Stimulated activated CD8-positive, alpha-beta memory T cell treated with anti-CD3 and anti-CD28 coated beads, Interleukin-7, amount 100 ng/mL, for 1 hour (primary cell): ENCODE results near the gene MYOZ3.

Experiments
- DNase-seq, 2 donors: peaks; one replicate each; pipeline ENCODE4 v3.0.0-alpha.2; 2020; ENCODE audit warnings: low read depth in 2 of 2

MYOZ3 gene

GRCh38 chr5:150700594-150701377 lies 39.7 kb downstream of the MYOZ3 start, which contains the start of gene RBM22:
TSS of gene RBM22 (minus strand) at chr5:150701062. CDS start at chr5:150700985, 77 bp downstream.
- peak; percentile 82 to 85 for DNase-seq

DNA sequence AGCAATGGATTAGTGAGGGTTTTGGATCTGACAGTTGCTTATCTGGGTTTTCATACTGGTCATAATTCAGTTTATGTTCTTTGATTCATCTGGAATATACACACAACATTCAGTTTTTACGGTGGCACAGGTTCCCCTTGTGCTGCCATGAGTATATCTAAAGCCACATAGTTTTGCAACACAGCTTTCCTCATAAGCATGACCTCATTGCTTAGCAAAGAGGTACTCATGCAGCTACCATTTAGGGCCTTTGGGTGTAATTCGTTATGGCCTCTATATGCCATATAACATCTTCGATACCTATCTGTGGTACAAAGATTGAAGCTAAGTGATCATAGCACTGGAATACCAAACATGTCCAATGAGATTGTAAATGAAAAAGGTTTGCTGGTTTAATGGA lies 42.7 kb downstream of the MYOZ3 start:
- DNase-seq = no peak

GRCh38 chr5:150706776-150707390 lies 45.8 kb downstream of the MYOZ3 start:
- no peak for DNase-seq

- no peak for DNase-seq
These were observed 49.1 kb downstream of the MYOZ3 start for GRCh38 chr5:150710165-150710564.

DNA sequence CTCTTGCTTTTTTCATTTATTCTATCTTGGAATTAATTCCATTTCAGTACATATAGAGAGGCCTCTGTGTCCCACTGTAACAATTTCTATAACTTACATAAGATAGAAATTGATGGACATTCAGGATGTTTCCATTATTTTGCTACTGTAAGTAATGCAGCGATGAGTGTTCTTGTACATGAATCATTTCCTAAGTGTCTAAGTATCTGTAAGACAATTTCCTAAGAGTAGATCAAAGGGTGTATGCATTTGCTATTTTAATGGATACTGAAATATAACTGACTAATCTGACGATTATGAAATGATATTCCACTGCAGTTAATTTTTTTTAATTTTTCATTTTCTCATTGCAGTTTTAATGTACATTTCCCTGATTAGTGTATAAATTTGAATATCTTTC lies 62.8 kb downstream of the MYOZ3 start:
- no peak for DNase-seq
